K562 (cell line): ENCODE results near the gene PARP14. TPM values are rescaled to one million over a fixed set of nuclear protein-coding genes. Genes with fewer than 3 reads are reported as not detected.

Source experiments
- ATAC-seq: fragments of 200-7000 bp; cut with Tn5 transposase; 3 replicates; pipeline ENCODE4 v1.9.1; 2020; ENCODE audit warnings: moderate library complexity
- BruUV-seq: library from RNA; stranded (reverse); fragments of 400-500 nt; replicated peaks from 2 replicates; lab custom pipeline; 2021; lab: Mats Ljungman, UMichigan
- CTCF ChIA-PET: fragments of 300-600 bp; formaldehyde crosslinking; extraction: SDS; loops from one replicate; lab custom pipeline; 2021; ENCODE audit warnings: low intra/inter-chr PET ratio; lab: Yijun Ruan, JAX
- POLR2A ChIA-PET: fragments of 300-600, 350-650 bp; sonication (Branson Sonifier 250); formaldehyde crosslinking; extraction: SDS; loops from one replicate; lab custom pipeline; 2021; ENCODE audit warnings: antibody characterized with exemption, inconsistent platforms; lab: Yijun Ruan, JAX
- DNase-seq, 4 experiments: peaks; one replicate each; pipeline versions ENCODE4 v3.0.0 to v3.0.0-alpha.2; 2011 to 2018; ENCODE audit warnings: low spot score in 3 of 4, mixed read lengths in 3 of 4; ENCODE audit errors: extremely low read depth in 1 of 4
- FAIRE-seq: peaks from 2 replicates; lab custom pipeline; 2011; peaks lifted over from hg19 to GRCh38; lab: Jason Lieb, UNC
- H2AFZ ChIP-seq: 2 replicates; pipeline ENCODE4 v1.6.0; 2011; ENCODE audit warnings: low read depth, low read length, control low read depth, inconsistent platforms
- H3K27ac ChIP-seq: fragments of 200-600 bp; 3 replicates; pipeline ENCODE4 v1.8.0; 2011; ENCODE audit warnings: low read depth, mild to moderate bottlenecking, control low read depth, inconsistent platforms, low read length, moderate library complexity, mixed read lengths; ENCODE audit errors: extremely low read depth
- H3K27me3 ChIP-seq, 2 experiments: fragments of 300-600 bp in 1 of 2; 2 replicates in 1 of 2; 3 replicates in 1 of 2; pipeline versions ENCODE4 v1.6.0 to v1.8.0; 2011; ENCODE audit warnings: inconsistent platforms in 2 of 2, low read length in 2 of 2, mild to moderate bottlenecking in 1 of 2, mixed read lengths in 1 of 2, moderate library complexity in 1 of 2; ENCODE audit not compliant: control insufficient read depth in 2 of 2, insufficient read depth in 2 of 2
- H3K36me3 ChIP-seq: fragments of 300-600 bp; 3 replicates; pipeline ENCODE4 v1.8.0; 2011; ENCODE audit warnings: mild to moderate bottlenecking, low read length, inconsistent platforms; ENCODE audit not compliant: control insufficient read depth, insufficient read depth
- H3K4me1 ChIP-seq, 2 experiments: fragments of 200-600 bp in 1 of 2; replicated peaks in 1 of 2; 2 replicates in 1 of 2; 3 replicates in 1 of 2; pipeline versions ENCODE4 v1.5.1 to v1.8.0; 2011; ENCODE audit warnings: inconsistent platforms in 2 of 2, low read length in 2 of 2, mild to moderate bottlenecking in 1 of 2, mixed read lengths in 1 of 2, moderate library complexity in 1 of 2; ENCODE audit not compliant: control insufficient read depth in 2 of 2, insufficient read depth in 2 of 2
- H3K4me2 ChIP-seq: 2 replicates; pipeline ENCODE4 v1.6.1; 2011; ENCODE audit warnings: low read length, control low read depth, inconsistent platforms, mixed read lengths; ENCODE audit not compliant: insufficient read depth
- H3K4me3 ChIP-seq: fragments of 200-600 bp; sonication (generic), shearing (Covaris generic); 2 replicates; pipeline ENCODE4 v1.5.1; 2016; ENCODE audit warnings: control low read depth, inconsistent platforms
- H3K79me2 ChIP-seq: fragments of 200-600 bp; 3 replicates; pipeline ENCODE4 v1.8.0; 2011; ENCODE audit warnings: low read length, inconsistent platforms; ENCODE audit not compliant: control insufficient read depth, insufficient read depth
- H3K9ac ChIP-seq, 2 experiments: 2 replicates each; pipeline versions ENCODE4 v1.6.0 to v1.6.1; 2011; ENCODE audit warnings: low read depth in 2 of 2, low read length in 2 of 2, control low read depth in 1 of 2, inconsistent platforms in 1 of 2, mild to moderate bottlenecking in 1 of 2, mixed read lengths in 1 of 2; ENCODE audit not compliant: insufficient read depth in 1 of 2
- H3K9me1 ChIP-seq: one replicate; pipeline ENCODE4 v1.6.0; 2011; ENCODE audit warnings: inconsistent platforms, mild to moderate bottlenecking, low read length, moderate library complexity; ENCODE audit not compliant: control insufficient read depth, insufficient read depth
- H3K9me3 ChIP-seq: replicated peaks from 2 replicates; pipeline ENCODE4 v1.5.1; 2011; ENCODE audit warnings: low read depth, low read length, inconsistent platforms; ENCODE audit not compliant: control insufficient read depth, insufficient read depth
- H4K20me1 ChIP-seq: replicated peaks from 2 replicates; pipeline ENCODE4 v1.6.1; 2011; ENCODE audit warnings: low read length, inconsistent platforms, mixed read lengths; ENCODE audit not compliant: control insufficient read depth, insufficient read depth
- CTCFL ChIP-seq: IDR thresholded peaks from 2 replicates; pipeline ENCODE4 v1.6.1; 2011; ENCODE audit warnings: borderline replicate concordance, low read depth, mild to moderate bottlenecking, moderate library complexity, low read length; ENCODE audit not compliant: insufficient read depth, poor library complexity, severe bottlenecking
- EZH2 ChIP-seq: IDR thresholded peaks from 2 replicates; pipeline ENCODE4 v1.6.1; 2012; ENCODE audit warnings: low read depth, mild to moderate bottlenecking, inconsistent platforms, low read length, borderline replicate concordance
- FOSL1 ChIP-seq: fragments of 200-800 bp; sonication (Bioruptor generic); conservative IDR thresholded peaks from 2 replicates; pipeline ENCODE4 v1.6.1; 2016; ENCODE audit warnings: missing genetic modification characterization, missing compliant biosample characterization
- RBM34 ChIP-seq: fragments of 200-400 bp; formaldehyde crosslinking; IDR thresholded peaks from 2 replicates; pipeline ENCODE4 v1.6.1; 2018; ENCODE audit warnings: low read length, borderline replicate concordance; ENCODE audit not compliant: insufficient read depth
- RCOR1 ChIP-seq, 2 experiments: IDR thresholded peaks; 2 replicates each; pipeline ENCODE4 v1.6.1; 2012; ENCODE audit warnings: low read depth in 2 of 2, low read length in 2 of 2, borderline replicate concordance in 1 of 2, improper control_type of control experiment in 1 of 2
- THRB ChIP-seq: fragments of 450-650 bp; formaldehyde crosslinking; conservative IDR thresholded peaks from 2 replicates; pipeline ENCODE4 v1.4.0; 2022; ENCODE audit warnings: mild to moderate bottlenecking, missing genetic modification characterization
- ZNF518B ChIP-seq: fragments of 250-450 bp; sonication (Bioruptor Pico); IDR thresholded peaks from 2 replicates; pipeline ENCODE4 v1.5.0; 2021; ENCODE audit warnings: mild to moderate bottlenecking, moderate library complexity
- WGBS: fragments of 100-300 bp; shearing (Covaris generic); methylation state at CpG from one replicate; pipeline ENCODE4 v1.1.6; 2016; ENCODE audit warnings: low coverage, mixed read lengths; ENCODE audit not compliant: insufficient coverage; ENCODE audit errors: missing lambda C conversion rate; 5-methylcytosine and 5-hydroxymethylcytosine counted together
- in situ Hi-C: fragments of 300-500 bp; cut with MboI; formaldehyde crosslinking; loops from 4 replicates; pipeline ENCODE4 v1.15.0; 2018; ENCODE audit warnings: inconsistent platforms, mixed read lengths
- intact Hi-C: fragments of 100-400 bp; cut with micrococcal nuclease; formaldehyde crosslinking; loops from 2 replicates; pipeline ENCODE4 v1.14.2; 2022
- polyA plus RNA-seq, 8 experiments: library from polyadenylated mRNA; depleted of rRNA in 4 of 8; stranded (reverse) in 5 of 8; unstranded in 3 of 8; fragments of >200 nt; fragmentation: Nextera tagmentation in 2 of 8; fragmentation: Illumina TruSeq in 1 of 8; extraction: Ambion mirVana in 2 of 8; extraction: Trizol in 1 of 8; gene quantifications; 2 replicates each; pipeline versions ENCODE4 v1.2.1 to v1.2.3, GENCODE V29; 2011 to 2014; ENCODE audit warnings: inconsistent platforms in 1 of 8, missing spikeins in 1 of 8
- total RNA-seq, 7 experiments: library from RNA; depleted of rRNA in 6 of 7; stranded (reverse); fragments of >200 nt in 6 of 7; fragmentation: Illumina TruSeq in 2 of 7; extraction: Trizol in 2 of 7; gene quantifications; 2 replicates each; pipeline versions ENCODE4 v1.2.1 to v1.2.3, GENCODE V29; 2011 to 2021; ENCODE audit warnings: low replicate concordance in 1 of 7

PARP14 gene
- total and polyA plus RNA-seq, 9 of the 15 experiments (the other 6 are each of a cell fraction or from before 2014, with no cell fraction given), result 3.1 to 14.4 (median 9.0) TPM

GRCh38 chr3:122773944-122774509 lies 93.4 kb downstream of the PARP14 start (continued):
- TF ChIP-seq RBM34 (no peak), RCOR1 (IDR thresholded peaks at IDR 0.05; ENCODE audit: borderline replicate concordance in 1 of 2, low read depth in 2 of 2, low read length in 2 of 2) (no peak), EZH2 (no peak), ZNF518B (no peak)
- TF ChIP-seq, all 486 proteins: peak for 0

GRCh38 chr3:122774564-122774963 lies 93.9 kb downstream of the PARP14 start:
- POLR2A ChIA-PET, result interaction anchor here (0.5 to 1.5 kb wide), 3 partner anchors 9 to 306 kb away, joined by 3 to 5 read pairs (median 3); no protein-coding TSS in a partner anchor
- ATAC-seq, result peak; percentile 43; the same call in 1 of the 3 replicates
- TF ChIP-seq CTCFL, result peak; percentile 7
- peak; percentile 67 for TF ChIP-seq FOSL1 (tag)
- TF ChIP-seq THRB, result no peak
- TF ChIP-seq, all 486 proteins: peak for 2
- no peaks in the 10 kb centered on the region for H4K20me1 ChIP-seq
- no peaks in the 10 kb centered on the region for H3K4me1 ChIP-seq
- peak in 1 of 4 experiments; percentile 19 for DNase-seq
- H3K79me2 ChIP-seq, result no peaks in the 10 kb centered on the region
- in situ Hi-C loops (no loop called here), intact Hi-C loops (no loop called here)
- no TSS peak for BruUV-seq
- CTCF ChIA-PET, result no interaction called here
- H3K27me3 ChIP-seq, result no peaks in the 10 kb centered on the region
- no peak overlapping the region for H3K4me3 ChIP-seq
- H3K9ac ChIP-seq, result no peak overlapping the region
- H2AFZ ChIP-seq, result no peak overlapping the region
- no peaks in the 10 kb centered on the region for H3K9me1 ChIP-seq
- H3K4me2 ChIP-seq, result no peak overlapping the region
- H3K27ac ChIP-seq, result no peak overlapping the region
- WGBS, result 67% methylated on average over 3 of the region's 3 CpGs
- no peak for FAIRE-seq
- H3K9me3 ChIP-seq, result no peaks in the 10 kb centered on the region
- no peaks in the 10 kb centered on the region for H3K36me3 ChIP-seq
